GM21723 (cell line): ENCODE results near the gene SPIB.
"Not testable (repeated sequence)": the region's sequence is repeated elsewhere in the genome, so short reads cannot be mapped to it uniquely, and the experiment has no call there.

Experiments
- ATAC-seq: cut with Tn5 transposase; IDR thresholded peaks from one replicate; pipeline ENCODE4 v1.9.1; 2021; ENCODE audit warnings: mild to moderate bottlenecking, moderate library complexity; ENCODE audit not compliant: unreplicated experiment

Gene SPIB

DNA sequence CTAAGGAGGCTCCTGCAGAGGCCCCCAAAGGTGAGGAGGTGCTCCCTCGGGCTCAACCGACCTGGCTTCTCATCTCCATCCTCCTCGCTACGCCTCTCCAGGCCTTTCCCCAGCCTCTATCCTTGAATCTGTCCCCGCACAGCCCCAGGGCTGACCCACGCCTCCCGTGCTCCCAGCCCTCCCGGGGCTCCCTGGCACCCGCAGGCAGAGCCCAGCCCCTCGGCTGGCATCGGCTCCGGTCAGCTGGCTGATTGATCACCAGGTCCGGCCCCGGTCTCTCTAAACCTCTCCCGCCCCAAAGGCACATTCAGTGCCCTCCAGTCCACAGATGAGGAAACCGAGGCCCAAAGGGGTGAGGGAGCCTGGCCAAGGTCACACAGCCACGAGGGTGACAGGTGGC, 16.5 kb downstream of the SPIB start:
- no peak for ATAC-seq

DNA sequence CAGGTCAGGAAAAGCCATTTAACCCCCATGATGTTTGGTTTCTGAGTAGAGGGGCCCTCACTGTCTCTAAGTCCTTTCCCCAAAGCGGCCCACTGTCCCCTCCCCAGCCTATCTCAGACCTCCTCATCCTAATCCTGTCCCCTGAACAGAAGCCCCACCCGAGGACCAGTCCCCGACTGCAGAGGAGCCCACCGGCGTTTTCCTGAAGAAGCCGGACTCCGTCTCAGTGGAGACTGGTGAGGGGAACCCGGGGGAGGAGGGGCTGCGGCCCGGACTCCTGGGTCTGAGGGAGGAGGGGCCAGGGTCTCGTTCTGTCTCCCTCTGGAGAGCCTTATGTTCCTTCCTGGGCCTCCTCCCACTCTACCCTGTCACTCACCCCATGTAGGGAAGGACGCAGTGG, 16.9 kb downstream of the SPIB start:
- no peak for ATAC-seq

DNA sequence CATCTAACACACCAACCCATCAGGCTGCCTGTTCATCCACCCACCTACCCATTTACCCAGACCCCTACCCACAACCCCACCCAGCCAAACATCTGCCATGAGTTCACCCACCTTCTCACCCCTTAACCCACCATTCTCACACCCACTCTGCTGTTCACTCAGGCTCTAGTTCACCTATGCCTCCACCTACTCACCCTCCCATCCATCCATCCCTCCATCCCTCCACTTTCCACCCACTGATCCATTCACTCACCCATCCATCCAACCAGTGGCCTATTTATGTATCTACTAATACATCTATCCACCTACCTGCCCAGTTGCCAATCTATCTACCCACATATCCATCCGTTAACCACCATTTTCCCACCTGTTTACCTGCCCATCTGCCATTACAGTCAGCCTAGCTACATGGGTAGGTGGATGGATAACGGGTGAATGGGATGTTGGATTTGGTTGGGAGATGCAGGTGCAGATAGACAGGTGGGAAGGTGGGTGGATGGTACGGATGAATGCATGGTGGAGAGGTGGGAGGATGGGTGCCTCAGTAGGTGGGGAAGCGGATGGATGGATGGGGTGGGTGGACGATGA, 19.2 kb downstream of the SPIB start:
- ATAC-seq = no peak

DNA sequence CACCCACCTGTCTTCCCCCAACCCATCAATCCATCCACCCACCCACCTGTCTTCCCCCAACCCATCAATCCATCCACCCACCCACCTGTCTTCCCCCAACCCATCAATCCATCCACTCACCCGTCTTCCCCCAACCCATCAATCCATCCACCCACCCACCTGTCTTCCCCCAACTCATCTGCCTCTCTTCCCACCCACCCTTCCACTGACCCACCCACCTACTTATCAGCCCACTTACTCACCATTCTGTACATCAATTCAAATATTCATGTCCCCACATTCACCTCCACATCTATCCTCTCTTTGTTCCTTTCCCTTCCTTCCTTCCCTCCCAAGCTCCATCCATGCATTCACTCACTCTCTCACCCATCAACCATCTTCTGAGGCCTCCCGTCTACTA, 20.4 kb downstream of the SPIB start:
- not testable (repeated sequence) for ATAC-seq

DNA sequence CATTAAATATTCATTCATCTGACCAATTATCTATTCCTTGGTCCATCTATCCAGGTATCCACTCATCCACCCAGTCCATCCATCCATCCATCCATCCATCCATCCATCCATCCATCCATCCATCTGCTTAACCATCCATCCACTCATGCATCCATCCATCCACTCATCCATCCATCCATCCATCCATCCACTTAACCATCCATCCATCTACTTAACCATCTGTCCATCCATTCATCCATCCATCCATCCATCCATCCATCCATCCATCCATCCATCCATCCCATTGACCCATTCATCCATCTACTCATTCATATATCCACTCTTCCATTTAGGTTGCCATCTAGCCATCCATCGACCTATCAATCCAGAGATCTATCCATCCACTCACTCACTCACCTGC, 25.3 kb downstream of the SPIB start:
- no peak for ATAC-seq

DNA sequence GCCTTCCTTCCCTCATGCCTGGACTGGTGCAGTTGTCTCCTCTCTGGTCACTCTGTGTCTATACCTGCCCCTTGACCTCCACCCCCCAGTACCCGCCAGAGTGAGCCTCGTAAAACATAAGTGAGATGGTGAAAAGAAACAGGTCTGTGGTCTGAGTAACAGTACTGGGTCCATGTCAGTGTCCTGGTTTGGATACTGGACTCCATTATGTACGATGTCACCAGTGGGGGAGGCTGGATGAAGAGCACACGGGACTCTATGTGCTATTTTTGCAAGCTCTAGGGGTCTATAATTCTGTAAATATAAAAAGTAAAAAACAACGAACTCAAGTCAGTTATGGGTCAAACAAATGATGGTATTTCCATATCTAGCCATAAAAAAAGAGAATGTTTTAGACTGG, 28.3 kb downstream of the SPIB start:
- ATAC-seq = no peak

DNA sequence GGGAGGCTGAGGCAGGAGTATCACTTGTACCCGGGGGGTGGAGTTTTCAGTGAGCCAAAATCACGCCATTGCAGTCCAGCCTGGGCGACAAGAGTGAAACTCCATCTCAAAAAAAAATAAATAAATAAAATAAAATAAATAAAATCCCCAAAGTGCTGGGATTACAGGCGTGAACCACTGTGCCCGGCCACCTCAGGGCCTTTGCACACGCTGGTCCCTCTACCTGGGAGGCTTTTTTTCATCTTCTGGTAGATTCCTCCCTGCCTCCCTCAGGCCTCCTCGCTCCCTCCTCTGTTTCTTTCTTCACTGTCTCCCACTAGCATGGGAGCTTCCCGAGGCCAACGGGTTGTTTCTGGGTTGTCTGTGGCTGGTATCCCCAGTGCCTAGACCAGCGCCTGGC, 29.0 kb downstream of the SPIB start:
- ATAC-seq = no peak

DNA sequence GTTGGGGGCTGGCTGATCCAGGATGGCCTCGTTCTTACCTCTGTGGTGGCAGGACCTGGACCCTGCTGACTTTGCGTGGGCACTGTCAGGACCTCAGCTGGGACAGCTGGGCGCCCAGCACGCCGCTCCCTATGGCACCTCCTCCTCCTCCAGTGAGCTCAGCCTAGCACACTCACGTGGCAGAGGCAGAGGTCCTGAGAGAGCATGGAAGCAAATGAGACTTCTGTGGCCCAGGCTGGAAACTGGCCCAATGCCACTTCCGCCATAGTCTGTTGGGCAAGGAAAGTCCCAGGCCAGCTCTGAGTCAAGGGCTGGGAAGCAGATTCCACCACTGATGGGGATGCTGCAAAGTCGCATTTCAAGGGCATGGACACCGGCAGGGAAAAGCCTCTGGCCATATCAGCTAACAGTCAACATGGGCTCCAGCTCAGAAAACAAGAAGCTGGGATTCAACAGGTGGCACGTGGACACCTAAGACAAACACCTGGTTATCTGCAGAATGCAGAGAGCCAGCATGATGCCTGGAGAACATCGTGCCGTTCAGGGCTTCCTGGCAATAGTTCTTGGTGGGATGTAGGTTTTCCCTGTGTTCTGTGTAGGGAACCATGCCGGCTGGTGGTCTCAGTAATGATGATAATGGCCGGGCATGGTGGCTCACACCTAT, 30.6 kb downstream of the SPIB start:
- ATAC-seq = no peak

DNA sequence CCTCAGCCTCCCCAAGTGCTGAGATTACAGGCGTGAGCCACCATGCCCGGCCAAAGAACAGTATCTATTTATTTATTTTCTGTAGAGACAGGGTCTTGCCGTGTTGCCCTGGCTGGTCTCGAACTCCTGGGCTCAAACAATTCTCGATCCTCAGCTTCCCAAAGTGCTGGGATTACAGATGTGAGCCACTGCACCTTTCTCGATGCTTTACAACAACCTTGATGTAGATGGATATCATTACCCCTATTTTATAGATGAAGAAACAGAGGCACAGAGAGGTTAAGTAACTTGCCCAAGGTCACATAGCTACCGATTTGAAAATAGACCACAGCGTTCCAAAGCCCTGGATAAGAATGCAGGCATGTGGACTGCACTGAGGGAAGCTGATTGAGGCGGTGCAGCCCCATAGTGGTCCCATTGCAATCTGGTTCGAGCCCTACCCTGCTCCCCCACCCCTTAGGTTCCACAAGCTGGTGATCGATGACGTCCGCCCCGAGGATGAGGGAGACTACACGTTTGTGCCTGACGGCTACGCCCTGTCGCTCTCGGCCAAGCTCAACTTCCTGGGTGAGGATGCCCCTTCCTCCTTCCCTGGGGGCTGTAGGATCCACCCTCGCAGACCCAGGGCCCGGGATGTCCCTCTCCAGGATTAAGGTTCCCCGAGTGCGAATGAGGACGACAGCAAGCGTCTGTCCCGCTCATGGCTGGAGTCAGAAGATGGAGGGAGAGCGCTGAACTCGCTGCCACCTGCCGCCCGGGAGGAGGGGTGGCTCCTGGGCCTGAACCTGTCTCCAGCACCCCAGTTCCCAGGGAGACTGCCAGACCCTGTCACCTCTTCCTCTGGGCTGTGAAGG, 31.9 kb downstream of the SPIB start:
- ATAC-seq = no peak

DNA sequence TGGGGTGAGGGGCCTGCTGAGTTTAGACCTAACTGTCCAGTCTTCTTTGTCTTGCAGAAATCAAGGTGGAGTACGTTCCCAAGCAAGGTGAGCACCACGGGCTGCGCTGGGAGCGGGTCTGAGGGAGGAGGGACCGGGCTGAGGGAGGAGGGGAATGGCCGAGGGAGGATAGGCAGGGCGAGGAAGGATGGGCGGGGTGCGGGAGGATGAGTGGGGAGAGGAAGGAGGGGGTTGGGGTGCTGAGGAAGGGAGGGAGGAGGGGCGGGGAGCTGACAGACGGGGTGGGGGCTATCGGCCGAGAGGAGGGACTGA, 32.4 kb downstream of the SPIB start:
- ATAC-seq = no peak

DNA sequence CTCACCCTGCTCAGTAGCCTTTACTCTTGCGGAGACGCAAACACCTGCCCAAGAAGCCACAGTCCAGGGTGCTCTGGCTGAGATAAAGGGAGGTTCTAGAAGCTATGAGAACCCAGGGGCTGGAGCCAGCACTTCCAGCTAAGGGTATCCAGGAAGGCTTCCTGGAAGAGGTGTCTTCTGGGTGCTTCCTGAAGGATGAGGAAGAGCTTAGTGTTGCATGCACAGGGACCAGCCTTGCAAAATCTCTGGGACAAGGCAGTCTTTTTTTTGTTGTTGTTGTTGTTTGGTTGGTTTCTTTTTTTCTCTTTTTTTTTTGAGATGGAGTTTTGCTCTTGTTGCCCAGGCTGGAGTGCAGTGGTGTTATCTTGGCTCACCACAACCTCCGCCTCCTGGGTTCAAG, 34.5 kb downstream of the SPIB start:
- ATAC-seq = no peak

DNA sequence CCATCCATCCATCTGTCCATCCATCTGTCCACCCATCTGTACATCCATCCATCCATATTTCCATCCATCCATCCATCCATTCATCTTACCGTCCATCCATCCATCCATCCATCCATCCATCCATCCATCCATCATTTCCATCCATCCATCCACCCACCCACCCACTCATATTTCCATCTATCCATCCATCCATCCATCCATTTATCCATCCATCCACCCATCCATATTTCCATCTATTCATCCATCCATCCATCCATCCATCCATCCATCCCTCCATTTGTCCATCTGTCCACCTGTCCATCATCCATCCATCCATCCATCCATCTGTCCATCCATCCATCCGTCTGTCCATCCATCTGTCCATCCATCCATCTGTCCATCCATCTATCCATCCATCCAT, 37.3 kb downstream of the SPIB start:
- ATAC-seq = no peak

DNA sequence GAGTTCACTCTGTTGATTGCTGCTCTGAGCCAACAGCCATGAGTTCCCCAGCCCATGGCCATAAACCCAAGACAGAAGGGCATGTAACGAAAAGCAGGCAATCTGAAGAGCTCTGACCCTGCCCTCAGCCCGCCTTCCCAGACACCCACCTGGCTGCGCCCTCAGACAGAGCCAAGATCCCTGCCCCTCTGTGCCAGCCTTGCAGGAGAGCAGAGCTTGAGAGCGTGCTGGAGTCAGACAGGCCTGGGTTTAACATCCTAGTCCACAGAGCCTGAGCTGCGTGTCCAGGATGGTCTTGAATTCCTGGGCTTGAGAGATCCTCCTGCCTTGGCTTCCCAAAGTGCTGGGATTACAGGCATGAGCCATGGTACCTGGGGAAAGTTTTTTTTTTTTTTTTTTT, 38.6 kb downstream of the SPIB start:
- ATAC-seq = no peak

DNA sequence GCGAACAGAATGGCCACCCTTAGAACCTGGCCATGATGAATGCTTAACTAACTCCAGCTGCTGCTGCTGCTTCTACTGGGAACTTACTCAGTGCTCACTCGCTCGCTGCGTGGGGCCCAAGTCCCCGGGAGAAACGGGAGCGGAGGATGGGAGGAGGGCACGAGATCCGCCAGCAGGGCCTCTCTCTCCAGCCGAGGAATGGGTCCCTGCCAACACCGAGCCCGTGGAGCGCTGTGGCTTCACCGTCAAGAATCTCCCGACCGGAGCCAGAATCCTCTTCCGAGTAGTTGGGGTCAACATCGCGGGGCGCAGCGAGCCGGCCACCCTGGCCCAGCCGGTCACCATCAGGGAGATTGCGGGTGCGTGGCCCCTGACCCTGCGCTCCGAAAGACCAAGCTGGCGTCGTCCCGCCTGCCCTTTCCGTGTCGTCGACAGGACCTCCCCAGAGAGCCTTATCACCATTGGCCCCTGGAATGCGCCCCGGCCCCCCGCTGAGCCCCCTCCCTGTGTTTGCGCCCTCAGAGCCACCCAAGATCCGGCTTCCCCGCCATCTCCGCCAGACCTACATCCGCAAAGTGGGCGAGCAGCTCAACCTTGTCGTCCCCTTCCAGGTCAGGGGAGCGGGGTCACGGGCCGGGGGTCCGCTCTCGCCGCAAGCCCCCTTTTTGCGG, 39.8 kb downstream of the SPIB start:
- no peak for ATAC-seq

DNA sequence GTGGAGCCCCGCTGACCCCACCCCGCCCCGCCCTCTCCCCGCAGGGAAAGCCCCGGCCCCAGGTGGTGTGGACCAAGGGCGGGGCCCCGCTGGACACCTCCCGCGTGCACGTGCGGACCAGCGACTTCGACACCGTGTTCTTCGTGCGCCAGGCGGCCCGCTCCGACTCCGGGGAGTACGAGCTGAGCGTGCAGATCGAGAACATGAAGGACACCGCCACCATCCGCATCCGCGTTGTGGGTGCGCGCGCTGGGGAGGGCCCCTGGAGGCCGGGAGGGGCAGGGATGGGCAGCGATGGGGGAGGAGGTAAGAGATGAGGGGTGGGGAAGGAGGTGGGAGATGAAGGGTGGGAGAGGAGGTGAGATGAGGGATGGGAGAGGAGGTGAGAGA, 40.3 kb downstream of the SPIB start:
- no peak for ATAC-seq

DNA sequence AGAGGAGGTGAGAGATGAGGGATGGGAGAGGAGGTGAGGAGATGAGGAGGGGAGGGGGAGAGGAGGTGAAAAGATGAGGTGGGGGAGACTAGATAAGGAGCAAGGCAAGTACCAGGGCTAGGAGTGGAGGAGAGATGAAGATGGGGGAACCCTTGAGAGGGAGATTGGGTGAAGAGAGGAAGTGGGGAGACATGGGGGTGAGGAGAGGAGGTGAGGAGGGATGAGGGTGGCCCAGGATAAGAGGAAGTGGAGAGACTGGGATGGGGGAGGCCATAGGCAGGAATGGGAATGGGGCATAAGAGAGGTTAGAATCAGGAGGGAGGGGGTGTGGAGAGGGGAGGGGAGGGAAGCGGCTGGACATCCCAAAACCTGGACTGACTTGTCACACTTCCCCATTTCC, 40.9 kb downstream of the SPIB start:
- ATAC-seq = no peak

DNA sequence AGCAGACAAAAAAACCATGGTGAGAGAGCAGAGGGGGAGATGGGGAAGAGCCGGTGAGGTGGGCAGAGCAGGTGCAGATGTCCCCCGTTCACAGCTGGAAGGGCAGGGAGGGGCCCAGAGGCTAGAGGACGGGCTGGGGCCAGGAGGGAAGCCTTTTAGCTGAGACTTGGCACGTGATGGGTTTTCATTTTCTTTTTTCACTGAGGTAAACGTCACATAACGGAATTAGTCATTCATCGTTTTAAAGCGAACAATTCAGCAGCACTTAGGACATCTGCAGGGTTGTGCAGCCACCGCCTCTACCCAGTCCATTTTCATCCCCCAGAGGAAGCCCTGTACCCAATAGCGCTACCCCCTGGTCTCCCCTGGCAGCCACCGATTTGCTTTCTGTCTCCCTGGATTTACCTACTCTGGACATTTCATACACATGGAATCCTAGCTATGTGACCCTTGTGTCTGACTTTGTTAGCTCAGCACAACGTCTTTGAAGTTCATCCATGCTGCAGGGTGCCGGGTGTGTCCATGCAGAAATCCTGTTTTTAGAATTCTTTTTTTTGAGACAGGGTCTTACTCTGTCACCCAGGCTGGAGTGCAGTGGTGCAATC, 41.5 kb downstream of the SPIB start:
- ATAC-seq = peak; percentile 68

DNA sequence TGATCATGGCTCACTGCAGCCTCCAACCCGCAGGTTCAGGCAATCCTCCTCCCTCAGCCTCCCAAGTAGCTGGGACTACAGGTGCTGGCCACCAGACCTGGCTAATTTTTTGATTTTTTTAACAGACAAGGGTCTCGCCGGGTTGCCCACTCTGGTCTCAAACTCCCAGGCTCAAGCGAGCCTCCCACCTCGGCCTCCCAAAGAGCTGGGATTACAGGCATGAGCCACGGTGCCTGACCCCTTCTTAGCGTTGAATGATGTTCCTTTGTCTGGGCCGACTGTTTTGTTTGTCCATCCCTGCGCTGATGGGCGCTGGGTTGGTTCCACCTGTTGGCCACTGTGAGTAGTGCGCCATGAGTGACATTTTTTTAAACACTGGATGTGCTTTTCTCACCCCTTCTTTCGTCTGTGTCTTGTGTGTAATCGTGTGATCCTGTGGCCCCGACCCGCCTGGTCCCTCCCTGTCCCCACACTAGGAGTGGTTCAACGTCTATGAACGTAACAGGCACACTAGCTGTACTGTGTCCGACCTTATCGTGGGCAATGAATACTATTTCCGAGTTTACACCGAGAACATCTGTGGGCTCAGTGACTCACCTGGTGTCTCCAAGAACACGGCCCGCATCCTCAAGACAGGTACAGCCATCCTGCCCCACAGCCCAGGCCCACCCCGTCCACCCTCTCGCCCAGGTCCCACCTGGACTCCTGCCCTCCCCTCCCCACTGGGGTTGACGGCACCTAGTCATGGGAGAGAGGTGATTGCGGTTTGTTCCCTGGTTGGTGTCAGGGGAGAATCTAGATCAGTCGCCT, 42.5 kb downstream of the SPIB start:
- no peak for ATAC-seq

DNA sequence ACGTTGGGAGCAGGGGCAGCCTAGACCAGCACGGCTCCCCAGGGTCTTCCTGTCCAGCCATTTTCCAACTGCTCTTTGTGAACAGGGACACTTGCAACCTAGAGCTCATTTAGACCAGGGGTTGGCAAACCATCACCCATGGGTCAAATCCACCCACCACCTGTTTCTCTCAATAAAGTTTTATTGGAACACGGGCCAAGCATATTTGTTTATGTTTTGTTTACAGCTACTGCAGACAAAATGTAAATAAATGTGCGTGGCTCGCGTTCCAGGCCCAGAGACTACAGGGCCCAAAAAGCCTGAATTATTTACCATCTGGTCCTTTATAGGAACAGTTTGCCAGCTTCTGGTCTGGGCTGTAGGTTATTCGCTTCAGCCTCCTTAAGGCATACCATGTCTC, 44.2 kb downstream of the SPIB start:
- ATAC-seq = no peak

DNA sequence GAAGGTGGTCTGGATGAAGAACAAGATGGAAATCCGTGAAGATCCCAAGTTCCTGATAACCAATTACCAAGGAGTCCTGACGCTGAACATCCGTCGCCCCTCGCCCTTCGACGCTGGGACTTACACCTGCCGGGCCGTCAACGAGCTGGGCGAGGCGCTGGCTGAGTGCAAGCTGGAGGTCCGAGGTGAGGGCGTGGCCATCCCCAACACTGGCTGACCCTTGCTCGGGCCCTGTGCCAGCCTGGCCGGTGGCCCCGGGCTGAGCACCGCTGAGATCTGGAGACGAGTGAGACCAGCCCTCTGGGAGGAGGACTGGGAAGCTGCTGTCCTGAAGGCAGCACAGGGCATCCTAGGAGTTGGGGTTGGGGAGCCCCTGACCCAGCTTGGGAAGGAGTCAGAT, 45.6 kb downstream of the SPIB start:
- ATAC-seq = no peak

DNA sequence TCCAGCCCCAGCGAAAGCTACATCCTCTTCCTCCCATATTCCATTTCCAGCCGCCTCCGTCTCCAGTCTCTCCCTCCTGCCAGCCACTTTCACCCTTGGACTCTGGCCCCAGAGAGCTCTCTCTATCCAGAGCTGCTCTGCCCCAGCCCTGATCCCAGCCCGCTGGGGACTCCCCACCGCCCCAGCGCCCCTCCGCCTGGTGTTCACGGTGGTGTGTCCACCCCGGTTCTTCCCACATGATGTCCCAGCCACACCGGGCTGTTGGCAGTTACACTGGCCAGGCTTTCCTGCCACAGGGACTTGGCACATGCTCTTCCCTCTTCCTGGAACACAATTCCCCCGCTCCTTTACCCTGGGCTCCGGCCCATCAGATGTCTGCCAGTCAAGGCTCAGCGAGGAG, 46.3 kb downstream of the SPIB start:
- no peak for ATAC-seq
